GM12864 (cell line): ENCODE results near the gene MAGI1.

Experiments
- DNase-seq: peaks from one replicate; pipeline ENCODE4 v3.0.0-alpha.2; 2011; ENCODE audit warnings: low read depth
- H3K4me3 ChIP-seq: 2 replicates; pipeline ENCODE4 v1.5.1; 2011; ENCODE audit warnings: mild to moderate bottlenecking, low read depth, low read length, control low read depth
- TF ChIP-seq, protein P1 (sequence below): IDR thresholded peaks from 2 replicates; pipeline ENCODE4 v1.5.1; 2011; ENCODE audit warnings: low read depth, mild to moderate bottlenecking, moderate library complexity, low read length, control low read depth, inconsistent platforms; ENCODE audit errors: missing control alignments

The MAGI1 gene

DNA sequence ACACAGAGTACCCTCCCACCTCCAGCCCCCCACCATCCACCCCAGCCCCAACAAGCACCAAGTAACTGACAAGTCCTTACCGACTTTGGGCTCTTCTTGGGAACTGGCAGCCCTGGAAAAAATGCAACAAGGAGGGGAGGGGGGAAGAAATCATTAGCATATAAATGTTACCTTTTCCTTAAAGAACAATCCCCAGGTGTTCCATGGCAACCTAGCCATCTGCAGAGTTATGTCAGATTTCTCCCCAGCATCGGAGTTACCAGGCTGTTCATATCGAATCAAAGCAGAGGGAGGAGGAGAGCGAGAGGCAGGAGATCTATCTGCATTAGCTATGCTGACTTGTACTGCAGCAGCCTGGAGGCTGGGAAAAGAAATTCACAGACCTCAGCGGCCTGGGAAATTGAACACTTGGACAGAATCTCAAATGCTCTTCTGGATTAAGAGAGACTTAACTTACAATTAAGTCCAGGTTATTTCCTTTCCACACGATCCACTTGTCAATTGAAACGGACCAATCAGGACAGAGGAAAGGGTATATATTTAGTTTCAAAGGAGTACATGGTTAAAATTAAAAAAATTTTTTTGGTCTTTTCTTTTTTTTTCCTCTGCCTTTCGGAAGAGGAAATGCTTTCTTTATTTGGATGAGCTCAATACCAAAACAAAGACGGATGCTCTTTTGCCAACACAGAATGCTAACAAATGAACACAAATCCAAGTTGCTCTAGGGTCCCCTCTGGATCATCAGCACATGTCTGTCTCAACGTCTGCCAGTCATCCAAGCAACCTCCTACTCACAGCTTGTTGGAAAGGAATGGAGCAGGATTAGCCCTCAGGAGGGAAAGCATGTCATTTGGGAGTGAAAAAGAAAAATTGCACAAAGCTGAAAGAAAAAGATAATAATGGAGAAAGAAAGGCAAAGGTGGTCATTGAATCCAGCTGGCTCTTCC is 637.1 kb downstream of the MAGI1 start:
- TF ChIP-seq, protein P1, sequence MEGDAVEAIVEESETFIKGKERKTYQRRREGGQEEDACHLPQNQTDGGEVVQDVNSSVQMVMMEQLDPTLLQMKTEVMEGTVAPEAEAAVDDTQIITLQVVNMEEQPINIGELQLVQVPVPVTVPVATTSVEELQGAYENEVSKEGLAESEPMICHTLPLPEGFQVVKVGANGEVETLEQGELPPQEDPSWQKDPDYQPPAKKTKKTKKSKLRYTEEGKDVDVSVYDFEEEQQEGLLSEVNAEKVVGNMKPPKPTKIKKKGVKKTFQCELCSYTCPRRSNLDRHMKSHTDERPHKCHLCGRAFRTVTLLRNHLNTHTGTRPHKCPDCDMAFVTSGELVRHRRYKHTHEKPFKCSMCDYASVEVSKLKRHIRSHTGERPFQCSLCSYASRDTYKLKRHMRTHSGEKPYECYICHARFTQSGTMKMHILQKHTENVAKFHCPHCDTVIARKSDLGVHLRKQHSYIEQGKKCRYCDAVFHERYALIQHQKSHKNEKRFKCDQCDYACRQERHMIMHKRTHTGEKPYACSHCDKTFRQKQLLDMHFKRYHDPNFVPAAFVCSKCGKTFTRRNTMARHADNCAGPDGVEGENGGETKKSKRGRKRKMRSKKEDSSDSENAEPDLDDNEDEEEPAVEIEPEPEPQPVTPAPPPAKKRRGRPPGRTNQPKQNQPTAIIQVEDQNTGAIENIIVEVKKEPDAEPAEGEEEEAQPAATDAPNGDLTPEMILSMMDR = no peak
- DNase-seq = no peak
- H3K4me3 ChIP-seq = no peak overlapping the region

DNA sequence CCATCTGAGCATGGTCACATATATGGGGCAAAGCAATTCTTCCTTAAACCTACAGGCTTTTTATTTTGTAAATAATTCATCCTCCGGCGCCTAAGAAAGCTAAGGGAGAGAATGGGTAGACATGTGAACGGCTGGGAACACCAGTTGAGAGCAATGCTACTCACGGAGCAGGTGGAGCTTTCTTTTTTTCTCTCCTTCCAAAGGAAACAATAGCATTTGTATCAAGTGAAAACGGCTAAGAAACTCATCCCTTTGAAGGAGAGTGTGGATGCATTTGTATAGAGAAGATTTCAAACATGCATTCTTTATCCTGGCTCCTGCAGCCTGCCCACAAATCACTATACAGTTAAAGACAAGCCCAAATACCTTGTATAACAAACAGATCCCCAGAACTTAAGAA is 637.8 kb downstream of the MAGI1 start:
- DNase-seq = no peak
- TF ChIP-seq, protein P1 = no peak
- H3K4me3 ChIP-seq = no peak overlapping the region

DNA sequence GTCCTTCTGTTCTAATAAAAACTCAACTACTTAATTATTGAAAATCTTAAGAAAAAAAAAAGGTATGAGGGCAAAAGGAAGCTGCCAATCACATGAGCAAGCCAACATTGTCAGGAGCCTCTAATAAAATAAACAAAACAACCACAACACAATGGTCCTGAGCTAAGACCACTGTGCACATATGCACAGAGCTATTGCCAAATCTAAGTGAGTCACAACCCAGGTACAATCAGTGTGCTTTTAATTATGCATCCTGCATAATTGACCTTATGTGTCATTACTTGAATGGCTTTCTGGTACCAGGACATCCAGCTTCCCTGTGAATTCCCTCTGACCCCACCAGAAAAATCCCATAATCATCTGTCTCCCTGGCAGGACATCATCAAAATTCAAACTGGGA is 639.8 kb downstream of the MAGI1 start:
- TF ChIP-seq, protein P1 = no peak
- H3K4me3 ChIP-seq = no peak overlapping the region
- no peak for DNase-seq

DNA sequence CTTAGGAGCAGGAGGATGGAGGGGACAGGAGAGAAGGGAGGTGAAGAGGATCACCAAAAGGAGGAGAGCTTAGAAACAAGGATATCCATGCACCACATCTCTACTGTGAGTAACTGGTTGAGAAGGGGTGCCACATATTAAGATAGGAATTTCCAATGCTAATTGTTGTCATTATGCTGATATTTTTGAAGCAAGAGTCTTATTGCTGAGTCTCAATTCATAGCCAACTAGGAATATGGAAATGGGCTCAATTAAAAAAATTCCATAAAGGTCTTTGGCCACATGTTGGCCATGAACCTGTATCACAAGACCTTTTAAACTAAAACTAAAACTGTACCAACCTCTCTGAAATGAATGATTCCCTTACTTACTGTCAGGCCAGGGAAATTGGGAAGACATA is 642.6 kb downstream of the MAGI1 start:
- DNase-seq = no peak
- TF ChIP-seq, protein P1 = no peak
- no peak overlapping the region for H3K4me3 ChIP-seq

DNA sequence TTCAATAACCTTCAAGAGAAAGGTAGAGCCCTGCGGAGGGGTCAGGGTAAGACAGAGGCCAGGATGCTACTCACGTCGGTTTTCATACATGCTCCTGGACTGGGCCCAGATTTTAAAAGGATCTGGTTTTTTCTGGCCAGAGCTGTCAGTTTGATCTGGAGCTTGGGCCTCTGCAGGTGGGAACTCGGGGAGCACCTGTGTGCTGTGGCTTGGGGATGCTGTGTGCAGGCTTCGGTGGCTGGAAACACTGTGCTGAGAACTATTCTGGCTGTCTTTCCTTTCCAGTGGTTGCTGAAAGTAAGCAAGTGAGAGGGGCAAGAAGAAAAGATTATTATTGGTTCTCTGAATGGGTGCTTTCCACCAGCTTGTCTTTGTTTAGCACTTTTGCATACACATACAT is 647.6 kb downstream of the MAGI1 start:
- no peak overlapping the region for H3K4me3 ChIP-seq
- TF ChIP-seq, protein P1 = no peak
- no peak for DNase-seq

DNA sequence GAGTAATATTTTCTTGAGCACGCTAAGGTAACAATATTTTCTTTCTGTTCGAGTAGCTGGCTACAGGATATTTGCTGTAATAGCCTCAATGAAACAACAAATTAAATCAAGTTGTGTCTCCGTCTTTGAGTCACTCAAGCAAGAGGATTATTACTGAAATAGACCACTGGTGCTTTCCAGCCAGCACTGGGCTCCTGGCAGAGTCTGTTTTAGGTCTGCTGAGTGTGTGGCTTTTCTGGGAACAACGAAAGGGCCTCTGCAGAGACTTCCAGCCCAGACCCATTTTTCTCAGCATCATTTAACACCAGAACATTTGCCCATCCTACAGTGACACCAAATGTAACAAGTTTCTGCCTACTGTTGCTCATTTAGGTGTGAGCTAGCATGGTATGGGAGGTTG is 652.9 kb downstream of the MAGI1 start:
- no peak overlapping the region for H3K4me3 ChIP-seq
- TF ChIP-seq, protein P1 = no peak
- DNase-seq = no peak
